SK-N-SH treated with all-trans-retinoic acid at 6 μM for 48 hours (cell line): ENCODE data around the gene BPIFB2.

ENCODE experiments used
- CREB5 ChIP-seq: fragments of 250-450 bp; sonication (Bioruptor Pico); IDR thresholded peaks from 2 replicates; pipeline ENCODE4 v1.5.1; 2020; ENCODE audit warnings: low read depth, mild to moderate bottlenecking, moderate library complexity
- CSDC2 ChIP-seq: fragments of 250-450 bp; sonication (Bioruptor Pico); IDR thresholded peaks from 2 replicates; pipeline ENCODE4 v1.5.0; 2020; ENCODE audit warnings: mild to moderate bottlenecking, moderate library complexity
- GLIS3 ChIP-seq: fragments of 250-450 bp; sonication (Bioruptor Pico); IDR thresholded peaks from 2 replicates; pipeline ENCODE4 v1.5.0; 2020; ENCODE audit warnings: mild to moderate bottlenecking, moderate library complexity
- OSR1 ChIP-seq: fragments of 250-450 bp; sonication (Bioruptor Pico); IDR thresholded peaks from 2 replicates; pipeline ENCODE4 v1.8.0; 2022; ENCODE audit warnings: moderate library complexity, mild to moderate bottlenecking, inconsistent platforms
- PATZ1 ChIP-seq: fragments of 250-450 bp; sonication (Bioruptor Pico); IDR thresholded peaks from 2 replicates; pipeline ENCODE4 v1.8.0; 2020; ENCODE audit warnings: mild to moderate bottlenecking, moderate library complexity, borderline replicate concordance
- POU6F1 ChIP-seq: fragments of 250-450 bp; sonication (Bioruptor Pico); IDR thresholded peaks from 2 replicates; pipeline ENCODE4 v1.8.0; 2021; ENCODE audit warnings: low read depth, mild to moderate bottlenecking, moderate library complexity, borderline replicate concordance
- RARB ChIP-seq: fragments of 250-450 bp; sonication (Bioruptor Pico); IDR thresholded peaks from 2 replicates; pipeline ENCODE4 v1.8.0; 2021; ENCODE audit warnings: mild to moderate bottlenecking, moderate library complexity
- SNAI2 ChIP-seq: fragments of 250-450 bp; sonication (Bioruptor Pico); IDR thresholded peaks from 2 replicates; pipeline ENCODE4 v1.5.0; 2020; ENCODE audit warnings: mild to moderate bottlenecking, moderate library complexity
- TCF4 ChIP-seq: fragments of 250-450 bp; sonication (Bioruptor Pico); IDR thresholded peaks from 2 replicates; pipeline ENCODE4 v1.8.0; 2021; ENCODE audit warnings: mild to moderate bottlenecking, moderate library complexity, borderline replicate concordance
- ZFP3 ChIP-seq: fragments of 250-450 bp; sonication (Bioruptor Pico); IDR thresholded peaks from 2 replicates; pipeline ENCODE4 v1.5.0; 2020; ENCODE audit warnings: mild to moderate bottlenecking, moderate library complexity
- ZFP30 ChIP-seq: fragments of 450-650 bp; formaldehyde crosslinking; IDR thresholded peaks from 2 replicates; pipeline ENCODE4 v1.5.0; 2022; ENCODE audit warnings: mild to moderate bottlenecking, moderate library complexity
- ZNF8 ChIP-seq: fragments of 450-650 bp; formaldehyde crosslinking; IDR thresholded peaks from 2 replicates; pipeline ENCODE4 v1.5.0; 2020; ENCODE audit warnings: mild to moderate bottlenecking, moderate library complexity
- TF ChIP-seq, protein P1 (sequence below): fragments of 250-450 bp; sonication (Bioruptor Pico); IDR thresholded peaks from 2 replicates; pipeline ENCODE4 v1.5.0; 2020; ENCODE audit warnings: mild to moderate bottlenecking, moderate library complexity

DNA sequence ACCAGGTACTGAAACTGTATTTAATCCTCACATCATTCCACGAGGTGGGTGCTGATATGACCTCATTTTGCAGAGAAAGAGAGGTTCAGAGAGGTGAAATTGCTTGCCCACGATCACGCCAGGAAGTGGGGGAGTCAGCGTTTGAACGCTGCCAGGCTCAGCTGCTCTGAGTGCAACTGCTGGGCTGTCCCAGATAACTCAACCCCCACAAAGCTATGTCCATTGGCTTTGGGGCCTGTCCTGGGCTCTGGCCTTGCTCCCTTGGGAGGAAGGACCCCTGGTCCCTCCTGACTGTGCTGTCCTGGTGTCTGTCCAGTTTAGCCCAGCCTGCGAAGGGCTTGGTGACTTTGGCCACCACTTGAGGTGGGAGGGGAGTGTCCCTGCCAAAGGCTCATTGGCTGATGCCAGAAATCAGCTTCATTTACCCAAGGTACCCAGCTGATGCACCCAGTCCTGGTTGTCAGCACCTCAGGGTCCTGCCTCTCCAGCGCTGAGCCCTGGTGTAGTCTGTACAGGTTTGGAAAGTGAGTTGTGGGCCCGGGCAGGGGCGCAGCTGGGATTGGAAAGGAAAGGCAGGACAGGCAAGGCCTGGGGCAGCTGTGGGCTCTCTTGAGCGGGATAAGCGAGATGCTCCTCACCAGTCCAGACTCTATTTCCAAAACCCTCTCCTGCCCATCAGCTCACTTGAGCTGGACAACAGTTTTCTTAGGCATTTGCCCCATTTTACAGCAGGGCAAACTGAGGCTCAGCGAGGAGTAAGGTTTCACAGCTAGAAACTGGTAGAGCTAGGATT lies 41.7 kb upstream of the BPIFB2 start:
- no peak for TF ChIP-seq SNAI2 (CRISPR knock-in tag)
- no peak for TF ChIP-seq RARB (CRISPR knock-in tag)
- no peak for TF ChIP-seq POU6F1
- TF ChIP-seq TCF4 = no peak
- TF ChIP-seq, protein P1, sequence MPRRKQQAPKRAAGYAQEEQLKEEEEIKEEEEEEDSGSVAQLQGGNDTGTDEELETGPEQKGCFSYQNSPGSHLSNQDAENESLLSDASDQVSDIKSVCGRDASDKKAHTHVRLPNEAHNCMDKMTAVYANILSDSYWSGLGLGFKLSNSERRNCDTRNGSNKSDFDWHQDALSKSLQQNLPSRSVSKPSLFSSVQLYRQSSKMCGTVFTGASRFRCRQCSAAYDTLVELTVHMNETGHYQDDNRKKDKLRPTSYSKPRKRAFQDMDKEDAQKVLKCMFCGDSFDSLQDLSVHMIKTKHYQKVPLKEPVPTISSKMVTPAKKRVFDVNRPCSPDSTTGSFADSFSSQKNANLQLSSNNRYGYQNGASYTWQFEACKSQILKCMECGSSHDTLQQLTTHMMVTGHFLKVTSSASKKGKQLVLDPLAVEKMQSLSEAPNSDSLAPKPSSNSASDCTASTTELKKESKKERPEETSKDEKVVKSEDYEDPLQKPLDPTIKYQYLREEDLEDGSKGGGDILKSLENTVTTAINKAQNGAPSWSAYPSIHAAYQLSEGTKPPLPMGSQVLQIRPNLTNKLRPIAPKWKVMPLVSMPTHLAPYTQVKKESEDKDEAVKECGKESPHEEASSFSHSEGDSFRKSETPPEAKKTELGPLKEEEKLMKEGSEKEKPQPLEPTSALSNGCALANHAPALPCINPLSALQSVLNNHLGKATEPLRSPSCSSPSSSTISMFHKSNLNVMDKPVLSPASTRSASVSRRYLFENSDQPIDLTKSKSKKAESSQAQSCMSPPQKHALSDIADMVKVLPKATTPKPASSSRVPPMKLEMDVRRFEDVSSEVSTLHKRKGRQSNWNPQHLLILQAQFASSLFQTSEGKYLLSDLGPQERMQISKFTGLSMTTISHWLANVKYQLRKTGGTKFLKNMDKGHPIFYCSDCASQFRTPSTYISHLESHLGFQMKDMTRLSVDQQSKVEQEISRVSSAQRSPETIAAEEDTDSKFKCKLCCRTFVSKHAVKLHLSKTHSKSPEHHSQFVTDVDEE (CRISPR knock-in tag) = no peak
- TF ChIP-seq CREB5 (CRISPR knock-in tag) = no peak
- no peak for TF ChIP-seq ZFP3 (CRISPR knock-in tag)
- no peak for TF ChIP-seq GLIS3 (CRISPR knock-in tag)
- no peak for TF ChIP-seq PATZ1 (CRISPR knock-in tag)
- TF ChIP-seq ZFP30 = no peak
- TF ChIP-seq CSDC2 (CRISPR knock-in tag) = no peak
- no peak for TF ChIP-seq OSR1
- TF ChIP-seq ZNF8 (CRISPR knock-in tag) = no peak
